GM19239 (cell line): ENCODE results near the gene F2.

Source experiments
- DNase-seq: peaks from one replicate; pipeline ENCODE4 v3.0.0; 2011; ENCODE audit warnings: low spot score; ENCODE audit not compliant: insufficient read length
- FAIRE-seq: peaks from 2 replicates; lab custom pipeline; 2011; peaks lifted over from hg19 to GRCh38; lab: Jason Lieb, UNC

The F2 gene

GRCh38 chr11:46736146-46736545, 17.1 kb downstream of the F2 start:
- DNase-seq (no peak), FAIRE-seq (no peak)

GRCh38 chr11:46736615-46737014, 17.6 kb downstream of the F2 start:
- DNase-seq, result no peak
- no peak for FAIRE-seq

GRCh38 chr11:46737699-46738098, 18.7 kb downstream of the F2 start:
- no peak for DNase-seq

GRCh38 chr11:46738887-46739286, 19.9 kb downstream of the F2 start:
- no peak for FAIRE-seq
- no peak for DNase-seq

More at GRCh38 chr11:46737699-46738098, 18.7 kb downstream of the F2 start:
- no peak for FAIRE-seq

- FAIRE-seq (no peak), DNase-seq (no peak)
Observed at GRCh38 chr11:46741600-46742484, 22.8 kb downstream of the F2 start.

GRCh38 chr11:46743043-46743442, 24.0 kb downstream of the F2 start:
- DNase-seq, result no peak
- no peak for FAIRE-seq

GRCh38 chr11:46743693-46744339, 24.8 kb downstream of the F2 start:
- no peak for DNase-seq
- no peak for FAIRE-seq

- FAIRE-seq (no peak), DNase-seq (no peak)
Observed at GRCh38 chr11:46745328-46745727, 26.3 kb downstream of the F2 start.

GRCh38 chr11:46745995-46746394, 27.0 kb downstream of the F2 start:
- DNase-seq (no peak), FAIRE-seq (no peak)

- DNase-seq (no peak), FAIRE-seq (no peak)
Observed at GRCh38 chr11:46747150-46747549, 28.1 kb downstream of the F2 start.

- DNase-seq, result no peak
- FAIRE-seq, result no peak
Observed at GRCh38 chr11:46755962-46756361, 36.9 kb downstream of the F2 start.

GRCh38 chr11:46759196-46759595, 40.2 kb downstream of the F2 start:
- no peak for DNase-seq
- FAIRE-seq, result no peak

GRCh38 chr11:46760429-46761128, 41.6 kb downstream of the F2 start:
- FAIRE-seq (no peak), DNase-seq (no peak)

GRCh38 chr11:46761807-46762206, 42.8 kb downstream of the F2 start:
- DNase-seq, result no peak
- no peak for FAIRE-seq

- no peak for DNase-seq
- FAIRE-seq, result no peak
Observed at GRCh38 chr11:46762248-46762647, 43.2 kb downstream of the F2 start.

- no peak for FAIRE-seq
- DNase-seq, result no peak
Observed at GRCh38 chr11:46766656-46767055, 47.6 kb downstream of the F2 start.

GRCh38 chr11:46769636-46770221, 50.7 kb downstream of the F2 start:
- no peak for FAIRE-seq
- DNase-seq, result no peak

- no peak for FAIRE-seq
- DNase-seq, result no peak
Observed at GRCh38 chr11:46776878-46777277, 57.9 kb downstream of the F2 start.

GRCh38 chr11:46778416-46778815, 59.4 kb downstream of the F2 start:
- FAIRE-seq (no peak), DNase-seq (no peak)
